ENCODE measurements around the gene YJU2. TPM values are rescaled to one million over a fixed set of nuclear protein-coding genes. Genes with fewer than 3 reads are reported as not detected.
A peak's percentile ranks its signal among the peaks of the same experiment; 100 is the strongest.

YJU2 gene
- total RNA-seq, 1 experiment from 2014 or later = 26.5 TPM

- TF ChIP-seq FOXP4 (CRISPR knock-in tag; IDR thresholded peaks at IDR 0.05) = no peak
- no peak for TF ChIP-seq RELA (CRISPR knock-in tag; IDR thresholded peaks at IDR 0.05; ENCODE audit: borderline replicate concordance)
- TF ChIP-seq ZNF671 (CRISPR knock-in tag; IDR thresholded peaks at IDR 0.05) = no peak
- no peak for TF ChIP-seq ZBTB21 (CRISPR knock-in tag; IDR thresholded peaks at IDR 0.05; ENCODE audit: borderline replicate concordance)
- TF ChIP-seq STAT6 (CRISPR knock-in tag; conservative IDR thresholded peaks at IDR 0.05; ENCODE audit: low read depth) = no peak
- TF ChIP-seq JAZF1 (CRISPR knock-in tag; IDR thresholded peaks at IDR 0.05) = no peak
- no peak for TF ChIP-seq E2F1 (CRISPR knock-in tag; IDR thresholded peaks at IDR 0.05)
- TF ChIP-seq E2F5 (CRISPR knock-in tag; IDR thresholded peaks at IDR 0.05) = no peak; the same call in 1 of the 2 replicates
These were observed 32.3 kb downstream of the YJU2 start (continued) for GRCh38 chr19:4279267-4279529.

GRCh38 chr19:4279530-4280422, 32.9 kb downstream of the YJU2 start:
- CTCF ChIA-PET = interaction anchor here (0.6 to 10.5 kb wide), 9 partner anchors 9 to 372 kb away, joined by 3 to 172 read pairs (median 5); partner anchors contain the start of gene MPND
- TF ChIP-seq ZNF423 (CRISPR knock-in tag; IDR thresholded peaks at IDR 0.05) (peak; percentile 91), PRDM15 (CRISPR knock-in tag; IDR thresholded peaks at IDR 0.05) (0 out of 2 replicates have a peak, but pooled peaks have one; percentile 11), TEAD4 (CRISPR knock-in tag; IDR thresholded peaks at IDR 0.05) (no peak), GABPB1 (CRISPR knock-in tag; IDR thresholded peaks at IDR 0.05) (no peak)
- no peak for DNase-seq (ENCODE audit: low spot score)

More at GRCh38 chr19:4279530-4280422, 32.9 kb downstream of the YJU2 start:
- 0 out of 2 replicates have a peak, but pooled peaks have one; percentile 6 for ATAC-seq
- Mint-ChIP-seq H3K4me3 (peak overlapping the region; percentile 90), H3K27ac (no peak overlapping the region), H3K9me3 (no peaks in the 10 kb centered on the region), H3K4me1 (peaks cover 10% of the 10 kb centered on the region; the same call in 1 of the 2 replicates), H3K27me3 (ENCODE audit: low read depth) (peaks cover 64% of the 10 kb centered on the region), H3K36me3 (no peaks in the 10 kb centered on the region)
- POLR2A ChIA-PET = interaction anchor here (0.8 kb wide), 1 partner anchor 63 kb away, joined by 3 read pairs; the partner anchor contains the start of gene MPND

All from WTC11 (cell line).